NCI-H1417 (cell line): Measurements from ENCODE around the gene NTSR1.

Experiments
- DNase-seq, 3 experiments: peaks; one replicate each; lab custom pipeline; 2025; lab: John Stamatoyannopoulos, UW

NTSR1 gene

DNA sequence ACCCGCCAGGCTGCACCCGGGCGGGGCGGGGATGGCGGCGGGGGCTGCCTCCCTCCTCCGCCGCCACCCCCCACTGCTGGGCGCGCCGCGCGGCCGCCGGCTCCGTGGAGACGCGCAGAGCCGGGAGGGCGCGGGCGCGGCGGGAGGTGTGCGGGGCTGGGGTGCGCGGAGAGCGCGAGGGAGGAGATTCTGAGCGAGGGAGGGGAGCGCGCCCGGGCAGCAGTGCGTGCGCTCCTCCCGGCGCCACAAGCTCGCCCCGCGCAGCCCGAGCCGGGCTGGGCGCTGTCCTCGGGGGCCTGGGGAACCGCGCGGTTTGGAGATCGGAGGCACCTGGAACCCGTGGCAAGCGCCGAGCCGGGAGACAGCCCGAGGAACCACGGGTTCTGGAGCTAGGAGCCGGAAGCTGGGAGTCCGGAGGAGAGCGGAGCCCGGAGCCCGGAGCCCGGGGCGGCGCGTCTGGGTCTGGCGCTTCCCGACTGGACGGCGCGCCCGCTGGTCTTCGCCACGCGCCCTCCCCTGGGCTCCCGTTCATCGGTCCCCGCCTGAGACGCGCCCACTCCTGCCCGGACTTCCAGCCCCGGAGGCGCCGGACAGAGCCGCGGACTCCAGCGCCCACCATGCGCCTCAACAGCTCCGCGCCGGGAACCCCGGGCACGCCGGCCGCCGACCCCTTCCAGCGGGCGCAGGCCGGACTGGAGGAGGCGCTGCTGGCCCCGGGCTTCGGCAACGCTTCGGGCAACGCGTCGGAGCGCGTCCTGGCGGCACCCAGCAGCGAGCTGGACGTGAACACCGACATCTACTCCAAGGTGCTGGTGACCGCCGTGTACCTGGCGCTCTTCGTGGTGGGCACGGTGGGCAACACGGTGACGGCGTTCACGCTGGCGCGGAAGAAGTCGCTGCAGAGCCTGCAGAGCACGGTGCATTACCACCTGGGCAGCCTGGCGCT, at the start of gene NTSR1:
Gene NTSR1 (plus strand): TSS at position 246 of the 946 bp plus-strand sequence. CDS start 372 bp downstream, at position 618.
- DNase-seq = peak in 2 of 3 experiments; percentile 76 to 84

DNA sequence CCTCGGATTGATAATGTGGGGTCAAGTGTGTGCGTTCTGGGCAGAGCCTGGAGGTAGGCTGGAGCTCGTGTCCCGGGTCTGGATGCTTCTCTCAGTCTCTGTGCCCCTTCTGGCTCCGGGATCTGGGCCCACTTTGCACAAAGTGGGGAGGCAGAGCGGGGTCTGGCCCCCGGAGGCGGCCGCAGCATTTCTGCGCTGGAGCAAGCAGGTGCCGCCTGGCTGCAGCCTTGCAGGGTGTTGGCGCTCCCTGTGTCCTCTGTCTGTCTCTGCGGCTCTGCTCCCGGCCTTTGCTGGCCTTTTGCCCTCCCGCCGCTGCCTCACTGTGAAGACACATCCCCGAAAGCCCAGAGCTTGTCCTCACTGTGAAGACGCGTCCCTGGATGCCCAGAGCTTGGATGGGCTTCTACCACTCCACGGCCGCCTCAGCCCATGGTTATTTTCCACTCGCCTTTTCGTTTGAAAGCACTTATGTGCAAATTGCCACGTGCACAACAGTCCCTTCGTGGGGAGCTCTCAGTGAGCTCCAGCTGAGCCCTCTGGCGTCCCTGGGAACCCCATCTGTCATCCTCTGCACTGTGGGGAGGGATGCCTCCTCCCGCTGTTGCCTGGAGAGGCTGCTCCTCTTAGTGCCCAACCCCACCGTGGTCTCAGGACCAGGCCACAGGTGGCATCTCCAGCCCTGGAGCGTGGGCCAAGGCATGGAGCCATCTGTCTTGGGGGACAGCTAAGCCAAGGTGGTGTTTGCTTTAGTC, 49.0 kb upstream of the NTSR1 start:
- no peak for DNase-seq

- no peak for DNase-seq
These were observed 48.4 kb upstream of the NTSR1 start for GRCh38 chr20:62660240-62660615.

- DNase-seq = no peak
These were observed 47.9 kb upstream of the NTSR1 start for GRCh38 chr20:62660768-62661167.

- no peak for DNase-seq
These were observed 47.0 kb upstream of the NTSR1 start for GRCh38 chr20:62661647-62662046.

- no peak for DNase-seq
These were observed 46.2 kb upstream of the NTSR1 start for GRCh38 chr20:62662422-62662821.

DNA sequence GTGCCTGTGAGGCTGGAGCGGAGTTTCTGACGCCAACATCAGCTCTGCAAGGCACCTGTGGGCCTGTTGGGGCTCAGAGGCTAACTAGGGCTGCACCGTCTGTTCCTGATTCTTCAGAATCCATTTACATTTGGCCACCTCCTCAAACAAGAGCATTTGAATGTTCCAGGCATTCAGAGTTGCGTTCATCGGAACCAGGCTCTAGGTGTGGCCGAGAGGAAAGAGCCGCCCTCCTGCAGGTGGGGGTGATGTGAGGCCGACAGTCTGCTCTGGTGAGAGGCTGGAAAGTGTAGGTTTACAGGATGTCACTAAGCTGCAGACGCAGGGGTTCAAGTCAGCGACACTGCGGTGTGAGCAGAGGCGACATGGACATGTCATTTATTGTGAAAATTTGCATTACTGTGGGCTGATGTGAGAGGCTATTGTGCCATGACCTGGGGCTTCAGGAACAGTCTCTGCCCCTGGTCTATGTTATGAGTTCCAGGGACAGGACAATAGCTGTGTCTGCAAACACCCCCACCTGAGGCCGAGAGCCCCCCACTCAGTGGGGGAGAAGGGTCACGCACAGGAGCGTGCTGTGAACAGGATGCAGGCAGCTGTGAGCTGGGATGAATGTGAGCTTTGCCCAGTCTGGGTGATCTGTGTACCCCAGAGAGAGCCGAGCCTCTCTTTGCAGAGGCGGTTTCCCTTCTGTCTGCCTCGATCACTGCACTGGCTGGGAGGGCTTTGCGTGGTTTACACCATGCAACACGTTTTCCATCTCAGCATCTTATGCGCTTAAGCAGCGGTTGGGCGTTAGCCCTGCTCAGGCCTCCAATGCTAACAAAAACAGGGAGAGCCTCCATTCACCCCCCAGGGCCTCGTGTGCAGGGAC, 45.3 kb upstream of the NTSR1 start:
- peak in 1 of 3 experiments; percentile 13 for DNase-seq

GRCh38 chr20:62664019-62664971, 44.3 kb upstream of the NTSR1 start:
- DNase-seq = no peak

DNA sequence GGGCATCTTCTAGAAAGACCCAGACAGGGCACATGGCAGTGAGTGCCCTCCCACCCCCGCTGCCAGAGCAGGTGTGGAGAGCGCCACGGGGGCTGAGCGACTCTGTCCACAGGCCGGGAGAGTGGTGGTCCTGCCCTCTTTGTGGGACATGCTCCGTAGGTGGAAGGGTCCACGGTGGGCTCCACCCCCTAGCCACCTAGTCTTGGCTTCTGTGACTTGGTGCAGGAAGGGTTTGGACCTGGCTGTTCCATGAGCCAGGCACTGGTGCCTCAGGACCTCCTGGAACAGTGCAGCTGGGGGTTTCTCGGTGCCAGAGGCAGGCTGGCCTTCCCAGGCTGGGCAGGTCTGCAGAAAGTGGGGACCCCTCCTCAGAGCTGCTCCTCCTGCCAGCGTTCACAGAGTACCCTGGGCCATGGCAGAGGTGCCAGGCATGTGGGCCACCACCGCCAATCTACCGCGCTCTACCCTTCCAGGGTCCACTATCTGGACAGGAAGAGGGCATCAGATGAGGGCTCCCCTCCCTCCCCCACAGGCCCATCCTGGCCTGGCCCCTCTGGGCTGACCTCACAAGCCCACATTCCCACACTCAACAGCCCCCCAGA, 43.4 kb upstream of the NTSR1 start:
- no peak for DNase-seq

DNA sequence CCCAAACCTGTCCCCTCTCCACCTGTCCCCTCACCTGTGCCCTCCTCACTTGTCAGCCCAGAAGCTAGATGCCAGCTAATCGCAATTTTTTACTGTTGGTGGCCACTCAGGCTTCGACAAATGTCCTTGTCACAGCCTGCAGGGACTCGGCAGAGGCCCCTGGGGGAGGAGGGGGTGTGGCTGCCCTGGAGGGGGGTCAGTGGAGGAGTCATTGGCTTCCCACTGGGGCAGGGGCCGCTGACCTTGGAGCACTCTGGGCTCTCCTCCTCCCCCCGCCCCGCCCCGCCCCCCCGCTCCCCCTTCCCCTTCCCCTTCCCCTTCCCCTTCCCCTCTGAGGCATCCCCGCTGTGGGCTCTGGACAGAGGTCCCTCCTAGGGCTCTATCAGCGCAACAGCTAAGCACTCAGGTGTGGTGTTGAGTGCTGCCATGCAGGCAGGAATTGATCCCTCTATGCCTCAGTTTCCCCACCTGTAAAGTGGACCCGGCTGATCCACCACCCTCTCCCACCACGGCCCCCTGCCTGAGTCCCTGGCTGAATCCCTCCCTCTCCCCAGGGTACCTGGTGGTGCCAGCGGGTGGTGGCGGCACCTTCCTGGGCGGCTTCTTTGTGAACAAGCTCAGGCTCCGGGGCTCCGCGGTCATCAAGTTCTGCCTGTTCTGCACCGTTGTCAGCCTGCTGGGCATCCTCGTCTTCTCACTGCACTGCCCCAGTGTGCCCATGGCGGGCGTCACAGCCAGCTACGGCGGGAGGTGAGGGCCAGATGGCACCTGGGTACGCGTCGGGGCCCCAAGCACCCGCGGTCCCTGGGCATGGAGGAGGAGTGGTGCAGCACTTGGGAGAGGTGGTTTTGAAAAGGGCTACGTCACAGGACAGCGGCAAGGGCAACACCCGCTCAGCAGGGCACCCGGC, 42.6 kb upstream of the NTSR1 start:
- DNase-seq = peak in 2 of 3 experiments; percentile 58 to 60

- peak in 1 of 3 experiments; percentile 39 for DNase-seq
These were observed 41.7 kb upstream of the NTSR1 start for GRCh38 chr20:62666736-62667529.

DNA sequence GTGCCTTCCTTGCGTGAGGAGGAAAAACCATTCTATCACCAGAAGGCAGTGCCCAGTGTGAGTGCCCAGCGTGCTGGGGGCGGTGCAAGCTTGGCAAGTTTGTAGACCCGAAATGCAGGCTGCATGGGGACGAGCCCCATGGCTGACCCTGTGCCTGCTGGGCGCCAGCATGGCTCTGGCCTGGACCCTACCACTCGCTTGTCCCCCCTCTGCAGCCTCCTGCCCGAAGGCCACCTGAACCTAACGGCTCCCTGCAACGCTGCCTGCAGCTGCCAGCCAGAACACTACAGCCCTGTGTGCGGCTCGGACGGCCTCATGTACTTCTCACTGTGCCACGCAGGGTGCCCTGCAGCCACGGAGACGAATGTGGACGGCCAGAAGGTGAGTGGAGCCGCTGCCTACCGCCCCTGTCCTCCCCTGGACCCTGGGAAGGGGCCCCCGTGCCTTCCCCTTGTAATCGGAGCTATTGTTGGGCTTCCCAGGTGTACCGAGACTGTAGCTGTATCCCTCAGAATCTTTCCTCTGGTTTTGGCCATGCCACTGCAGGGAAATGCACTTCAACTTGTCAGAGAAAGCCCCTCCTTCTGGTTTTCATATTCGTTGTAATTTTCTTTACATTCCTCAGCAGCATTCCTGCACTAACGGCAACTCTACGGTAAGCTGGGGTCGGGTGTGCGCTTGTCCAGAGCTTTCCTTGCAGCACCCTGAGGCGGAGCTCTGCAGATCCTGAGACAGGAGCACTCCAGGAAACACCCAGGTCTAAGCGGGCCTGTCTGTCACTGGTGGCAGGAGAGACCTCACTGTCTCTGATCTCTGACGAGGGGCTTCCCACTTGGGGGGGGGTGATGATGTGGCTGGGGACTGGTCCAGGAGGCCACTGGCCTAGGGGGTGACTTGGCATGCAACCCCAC, 40.9 kb upstream of the NTSR1 start:
- DNase-seq = no peak

DNA sequence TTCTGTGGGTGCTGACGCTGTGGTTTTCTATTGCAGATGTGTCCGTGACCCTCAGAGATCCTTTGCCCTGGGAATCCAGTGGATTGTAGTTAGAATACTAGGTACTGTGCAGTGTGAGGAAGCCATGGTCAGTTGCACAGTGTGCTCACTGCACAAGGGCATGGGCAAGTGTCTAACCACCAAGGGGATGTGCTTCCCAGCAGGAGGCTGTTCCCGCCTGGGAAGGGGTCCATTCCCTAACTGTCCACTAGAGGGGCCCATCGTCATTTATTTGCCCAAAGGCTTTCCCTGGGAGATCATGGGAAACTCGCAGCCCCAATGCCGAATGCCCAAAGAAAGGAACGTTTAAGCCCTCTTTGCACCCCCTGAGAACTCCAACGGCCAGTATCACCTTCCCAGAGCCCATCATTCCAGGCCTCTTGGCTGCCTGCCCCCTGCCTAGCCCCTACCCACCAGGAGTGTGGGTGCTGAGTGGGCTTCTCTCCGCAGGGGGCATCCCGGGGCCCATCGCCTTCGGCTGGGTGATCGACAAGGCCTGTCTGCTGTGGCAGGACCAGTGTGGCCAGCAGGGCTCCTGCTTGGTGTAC, 40.1 kb upstream of the NTSR1 start:
- peak; percentile 72 to 89 (median 78) for DNase-seq

- no peak for DNase-seq
These were observed 39.4 kb upstream of the NTSR1 start for GRCh38 chr20:62669249-62669648.

DNA sequence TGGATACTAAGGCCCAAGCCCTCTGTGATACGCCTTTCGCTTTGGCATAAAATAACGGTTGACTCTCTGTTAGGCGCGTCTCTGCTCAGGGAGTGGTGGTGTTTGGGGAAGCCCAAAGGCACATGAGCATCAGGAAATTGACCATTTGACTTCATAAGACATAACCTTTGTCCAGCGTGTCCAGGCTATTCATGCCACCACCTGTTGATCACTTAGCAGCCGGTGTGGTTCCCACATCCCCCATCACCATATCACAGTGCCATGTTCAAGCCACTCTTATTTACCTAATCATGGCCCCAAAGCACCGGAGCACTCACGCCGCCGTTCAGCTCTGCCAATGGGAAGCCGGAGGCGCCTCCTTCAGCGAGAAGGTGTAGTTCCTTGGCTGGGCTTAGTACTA, 38.5 kb upstream of the NTSR1 start:
- DNase-seq = no peak

DNA sequence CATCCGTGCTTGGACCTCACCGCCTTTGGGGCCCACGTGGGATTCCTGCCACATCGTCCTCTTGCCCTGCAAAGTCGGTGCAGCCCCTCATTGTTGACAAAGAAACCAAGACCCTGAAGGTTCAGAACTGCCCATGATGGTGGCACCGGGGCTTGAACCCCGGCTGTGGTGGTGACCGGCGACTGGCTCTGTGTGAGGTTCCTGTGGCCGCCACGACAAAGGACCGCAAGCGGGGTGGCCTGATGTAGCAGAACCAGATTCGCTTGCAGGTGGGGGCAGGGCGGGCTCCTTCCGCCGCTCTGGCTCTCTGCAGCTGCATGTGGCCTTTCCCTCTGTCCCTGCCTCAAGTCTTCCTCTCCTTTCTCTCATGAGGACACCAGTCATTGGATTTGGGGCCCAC, 37.6 kb upstream of the NTSR1 start:
- DNase-seq = no peak

DNA sequence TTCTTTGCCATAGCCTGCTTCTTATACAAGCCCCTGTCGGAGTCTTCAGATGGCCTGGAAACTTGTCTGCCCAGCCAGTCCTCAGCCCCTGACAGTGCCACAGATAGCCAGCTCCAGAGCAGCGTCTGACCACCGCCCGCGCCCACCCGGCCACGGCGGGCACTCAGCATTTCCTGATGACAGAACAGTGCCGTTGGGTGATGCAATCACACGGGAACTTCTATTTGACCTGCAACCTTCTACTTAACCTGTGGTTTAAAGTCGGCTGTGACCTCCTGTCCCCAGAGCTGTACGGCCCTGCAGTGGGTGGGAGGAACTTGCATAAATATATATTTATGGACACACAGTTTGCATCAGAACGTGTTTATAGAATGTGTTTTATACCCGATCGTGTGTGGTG, 36.9 kb upstream of the NTSR1 start:
- no peak for DNase-seq
